K562 (cell line): ENCODE results near the gene MLLT1. TPM values are rescaled to one million over a fixed set of nuclear protein-coding genes. Genes with fewer than 3 reads are reported as not detected.
A peak's percentile ranks its signal among the peaks of the same experiment; 100 is the strongest.

Experiments
- CHCHD3 ChIP-seq: fragments of 250-450 bp; sonication (Bioruptor Pico); IDR thresholded peaks from 2 replicates; pipeline ENCODE4 v2.1.2; 2022; ENCODE audit warnings: mild to moderate bottlenecking
- DNMT1 ChIP-seq: fragments of 450-650 bp; IDR thresholded peaks from 2 replicates; pipeline ENCODE4 v1.6.1; 2016; ENCODE audit warnings: antibody characterized with exemption, mild to moderate bottlenecking
- E2F4 ChIP-seq: sonication (generic); formaldehyde crosslinking; IDR thresholded peaks from 2 replicates; pipeline ENCODE4 v1.8.0; 2022; ENCODE audit warnings: mild to moderate bottlenecking, low read depth, missing genetic modification reagents
- GTF2F1 ChIP-seq: IDR thresholded peaks from 2 replicates; pipeline ENCODE4 v1.6.1; 2011; ENCODE audit warnings: low read depth, low read length, improper control_type of control experiment
- HMGN3 ChIP-seq: IDR thresholded peaks from 2 replicates; pipeline ENCODE4 v1.6.1; 2011; ENCODE audit warnings: borderline replicate concordance, low read depth, mild to moderate bottlenecking, mixed read lengths, low read length; ENCODE audit not compliant: insufficient read length; ENCODE audit errors: extremely low read depth
- KAT8 ChIP-seq: fragments of 450-650 bp; IDR thresholded peaks from 2 replicates; pipeline ENCODE4 v1.6.1; 2016; ENCODE audit warnings: low read depth, mild to moderate bottlenecking
- MTA1 ChIP-seq: fragments of 450-650 bp; IDR thresholded peaks from 2 replicates; pipeline ENCODE4 v1.6.1; 2017; ENCODE audit warnings: borderline replicate concordance
- MYC ChIP-seq, 2 experiments: fragments of 250-450 bp in 1 of 2; sonication (Bioruptor Pico) in 1 of 2; IDR thresholded peaks; 2 replicates each; pipeline versions ENCODE4 v1.5.1 to v1.6.1; 2012 to 2021; ENCODE audit warnings: low read depth in 2 of 2, borderline replicate concordance in 1 of 2, improper control_type of control experiment in 1 of 2, low read length in 1 of 2, mild to moderate bottlenecking in 1 of 2, moderate library complexity in 1 of 2
- PCBP1 ChIP-seq: fragments of 200-400 bp; formaldehyde crosslinking; IDR thresholded peaks from 2 replicates; pipeline ENCODE4 v1.6.1; 2018; ENCODE audit warnings: mild to moderate bottlenecking, low read depth, low read length; ENCODE audit not compliant: poor library complexity, severe bottlenecking
- PHB2 ChIP-seq: fragments of 450-650 bp; IDR thresholded peaks from 2 replicates; pipeline ENCODE4 v1.6.1; 2017; ENCODE audit warnings: low read depth
- PKNOX1 ChIP-seq: fragments of 450-650 bp; IDR thresholded peaks from 2 replicates; pipeline ENCODE4 v1.6.1; 2016
- POLR2AphosphoS5 ChIP-seq: IDR thresholded peaks from 2 replicates; pipeline ENCODE4 v1.6.1; 2011; ENCODE audit warnings: mild to moderate bottlenecking, low read depth, low read length, moderate library complexity; ENCODE audit not compliant: control insufficient read depth, insufficient read depth
- PTTG1 ChIP-seq: fragments of 450-650 bp; IDR thresholded peaks from 2 replicates; pipeline ENCODE4 v1.6.1; 2016; ENCODE audit warnings: low read depth, mild to moderate bottlenecking, missing genetic modification characterization, missing compliant biosample characterization
- RB1 ChIP-seq: fragments of 450-650 bp; IDR thresholded peaks from 2 replicates; pipeline ENCODE4 v1.6.1; 2017; ENCODE audit warnings: low read depth, mild to moderate bottlenecking
- SFPQ ChIP-seq: fragments of 200-400 bp; formaldehyde crosslinking; IDR thresholded peaks from 2 replicates; pipeline ENCODE4 v1.6.1; 2017; ENCODE audit warnings: mild to moderate bottlenecking, low read depth, low read length, moderate library complexity
- SIN3A ChIP-seq, 2 experiments: fragments of 150-350 bp in 1 of 2; IDR thresholded peaks; 2 replicates each; pipeline ENCODE4 v1.6.1; 2011 to 2016; ENCODE audit warnings: borderline replicate concordance in 2 of 2, low read depth in 2 of 2, low read length in 2 of 2, mild to moderate bottlenecking in 2 of 2, moderate library complexity in 2 of 2; ENCODE audit not compliant: control insufficient read depth in 1 of 2
- SMARCC2 ChIP-seq: fragments of 450-650 bp; IDR thresholded peaks from 2 replicates; pipeline ENCODE4 v1.6.1; 2017; ENCODE audit warnings: antibody characterized with exemption, moderate library complexity, mild to moderate bottlenecking, low read depth
- TAF9B ChIP-seq: fragments of 450-650 bp; IDR thresholded peaks from 2 replicates; pipeline ENCODE4 v1.6.1; 2018; ENCODE audit warnings: mild to moderate bottlenecking; ENCODE audit not compliant: partially characterized antibody
- TBP ChIP-seq: optimal IDR thresholded peaks from 2 replicates; pipeline ENCODE3; 2011; ENCODE audit warnings: low read depth, low read length, improper control_type of control experiment
- ZNF551 ChIP-seq: fragments of 250-450 bp; sonication (Bioruptor Pico); IDR thresholded peaks from 2 replicates; pipeline ENCODE4 v1.5.0; 2021; ENCODE audit warnings: mild to moderate bottlenecking, moderate library complexity
- ZNF76 ChIP-seq: fragments of 250-450 bp; sonication (Bioruptor Pico); IDR thresholded peaks from 2 replicates; pipeline ENCODE4 v1.4.0; 2020; ENCODE audit warnings: mild to moderate bottlenecking, moderate library complexity, borderline replicate concordance
- ZSCAN29 ChIP-seq: fragments of 450-650 bp; IDR thresholded peaks from 2 replicates; pipeline ENCODE4 v1.6.1; 2017
- polyA plus RNA-seq, 8 experiments: library from polyadenylated mRNA; depleted of rRNA in 4 of 8; stranded (reverse) in 5 of 8; unstranded in 3 of 8; fragments of >200 nt; fragmentation: Nextera tagmentation in 2 of 8; fragmentation: Illumina TruSeq in 1 of 8; extraction: Ambion mirVana in 2 of 8; extraction: Trizol in 1 of 8; gene quantifications; 2 replicates each; pipeline versions ENCODE4 v1.2.1 to v1.2.3, GENCODE V29; 2011 to 2014; ENCODE audit warnings: inconsistent platforms in 1 of 8, missing spikeins in 1 of 8
- total RNA-seq, 7 experiments: library from RNA; depleted of rRNA in 6 of 7; stranded (reverse); fragments of >200 nt in 6 of 7; fragmentation: Illumina TruSeq in 2 of 7; extraction: Trizol in 2 of 7; gene quantifications; 2 replicates each; pipeline versions ENCODE4 v1.2.1 to v1.2.3, GENCODE V29; 2011 to 2021; ENCODE audit warnings: low replicate concordance in 1 of 7

Gene MLLT1
- total and polyA plus RNA-seq, 9 of the 15 experiments (the other 6 are each of a cell fraction or from before 2014, with no cell fraction given), result 0.23 to 63.5 (median 15.4) TPM

- TF ChIP-seq HMGN3, result no peak
- TF ChIP-seq PKNOX1, result peak; percentile 77
- TF ChIP-seq PCBP1, result no peak
- no peak for TF ChIP-seq ZNF76 (CRISPR knock-in tag)
- TF ChIP-seq SIN3A (IDR thresholded peaks at IDR 0.05; ENCODE audit: borderline replicate concordance in 2 of 2, control insufficient read depth in 1 of 2, low read depth in 2 of 2, low read length in 2 of 2), result 0 out of 4 replicates have a peak, but pooled peaks of 1 of the 2 experiments have one; percentile 36
- TF ChIP-seq DNMT1, result no peak
- no peak for TF ChIP-seq SFPQ
- 0 out of 2 replicates have a peak, but pooled peaks have one; percentile 17 for TF ChIP-seq GTF2F1
- peak; percentile 51; the same call in 1 of the 2 replicates for TF ChIP-seq MYC (IDR thresholded peaks at IDR 0.05; ENCODE audit: low read depth, low read length)
- no peak for TF ChIP-seq MYC (CRISPR knock-in tag; IDR thresholded peaks at IDR 0.05; ENCODE audit: borderline replicate concordance, low read depth)
- no peak for TF ChIP-seq ZSCAN29
- TF ChIP-seq PHB2, result no peak
- TF ChIP-seq CHCHD3 (CRISPR knock-in tag), result no peak
- peak; percentile 73; the same call in 1 of the 2 replicates for TF ChIP-seq E2F4
- peak; percentile 86 for TF ChIP-seq TBP
- no peak for TF ChIP-seq POLR2AphosphoS5
- TF ChIP-seq TAF9B, result no peak
- TF ChIP-seq KAT8, result no peak
- TF ChIP-seq PTTG1, result no peak
- TF ChIP-seq ZNF551, result no peak
- peak; percentile 25; the same call in 1 of the 2 replicates for TF ChIP-seq RB1
- TF ChIP-seq MTA1, result no peak
- TF ChIP-seq SMARCC2, result no peak
These were observed 80.4 kb downstream of the MLLT1 start (continued) for GRCh38 chr19:6199240-6199994.
